ENCODE data around the gene RCE1.

- TF ChIP-seq POLR2AphosphoS5 (IDR thresholded peaks at IDR 0.05; ENCODE audit: borderline replicate concordance, low read depth, low read length) (no peak), EZH2 (IDR thresholded peaks at IDR 0.05) (no peak)
Measured at GRCh38 chr11:66810576-66811185, 32.6 kb upstream of the RCE1 start.

Measured in SK-N-MC (cell line).